ENCODE measurements around the gene ATAD2B.

DNA sequence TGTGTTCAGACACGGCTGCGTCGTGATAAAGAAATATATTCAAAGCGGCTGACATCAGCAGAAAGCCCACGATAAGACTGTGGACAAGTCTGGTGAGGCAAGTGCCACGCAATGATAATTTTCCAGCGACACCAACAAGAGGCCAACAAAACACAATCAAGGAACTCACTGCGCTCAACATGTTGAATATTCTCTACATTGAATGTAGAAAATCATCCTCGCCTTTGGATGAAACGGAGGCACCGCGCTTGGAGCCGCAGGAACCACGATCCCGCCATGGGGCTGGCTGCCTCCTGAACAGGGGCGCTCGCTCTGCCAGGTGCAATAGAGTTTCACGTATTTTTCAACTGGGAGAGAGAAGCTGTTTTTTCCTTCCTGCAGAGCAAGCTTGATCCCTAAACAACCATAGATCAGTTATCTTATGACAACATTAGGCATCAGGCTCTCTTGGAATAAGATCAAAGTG, 220.3 kb downstream of the ATAD2B start:
- TF ChIP-seq EZH2 (IDR thresholded peaks at IDR 0.05; ENCODE audit: borderline replicate concordance, low read depth, low read length, poor library complexity, severe bottlenecking): no peak
- no peak for TF ChIP-seq CTCF (conservative IDR thresholded peaks at IDR 0.05; ENCODE audit: low read depth, low read length)

All from A673 (cell line).